ENCODE data around the gene PROK1.

- TF ChIP-seq POLR2AphosphoS5 (IDR thresholded peaks at IDR 0.05) (no peak), CTCF (IDR thresholded peaks at IDR 0.05) (no peak)
These were observed 9.1 kb upstream of the PROK1 start for GRCh38 chr1:110441888-110442287.

Measured in prostate gland (tissue), 2 donors.